H1 (cell line): Measurements from ENCODE around the gene ERI2. TPM values are rescaled to one million over a fixed set of nuclear protein-coding genes. Genes with fewer than 3 reads are reported as not detected.

Experiments used
- CTCF ChIA-PET: fragments of 300-600 bp; sonication (Branson Sonifier 250); formaldehyde crosslinking; loops from one replicate; lab custom pipeline; 2021; ENCODE audit not compliant: partially characterized antibody; lab: Charles Lee
- POLR2A ChIA-PET: fragments of 300-600 bp; sonication (Branson Sonifier 250); formaldehyde crosslinking; loops from one replicate; lab custom pipeline; 2021; ENCODE audit warnings: inconsistent platforms; ENCODE audit not compliant: partially characterized antibody; lab: Charles Lee
- DNase-seq, 2 experiments: peaks; one replicate each; pipeline versions ENCODE4 v3.0.0 to v3.0.0-alpha.2; 2010 to 2022; ENCODE audit warnings: low spot score in 2 of 2, low read depth in 1 of 2, mixed read lengths in 1 of 2
- FAIRE-seq: peaks from 2 replicates; lab custom pipeline; 2011; peaks lifted over from hg19 to GRCh38; lab: Jason Lieb, UNC
- H2AFZ ChIP-seq: 2 replicates; pipeline ENCODE4 v1.8.1; 2012; ENCODE audit warnings: low read length, inconsistent platforms
- H2AK5ac ChIP-seq: 2 replicates; pipeline ENCODE4 v1.6.1; 2013; ENCODE audit warnings: low read depth, low read length
- H2BK120ac ChIP-seq: replicated peaks from 2 replicates; pipeline ENCODE3; 2013; ENCODE audit warnings: low read depth, low read length, inconsistent platforms
- H2BK12ac ChIP-seq: 2 replicates; pipeline ENCODE4 v1.6.1; 2013; ENCODE audit warnings: low read depth, low read length
- H2BK15ac ChIP-seq: 2 replicates; pipeline ENCODE4 v1.6.1; 2013; ENCODE audit warnings: low read length
- H2BK20ac ChIP-seq: 2 replicates; pipeline ENCODE4 v1.6.1; 2013; ENCODE audit warnings: low read length
- H2BK5ac ChIP-seq: 2 replicates; pipeline ENCODE4 v1.6.1; 2013; ENCODE audit warnings: low read depth, low read length
- H3K14ac ChIP-seq: 2 replicates; pipeline ENCODE4 v1.6.1; 2013; ENCODE audit warnings: inconsistent platforms; ENCODE audit not compliant: insufficient read length
- H3K18ac ChIP-seq: 2 replicates; pipeline ENCODE4 v1.6.1; 2013; ENCODE audit warnings: low read length; ENCODE audit errors: extremely low read depth
- H3K23ac ChIP-seq: 2 replicates; pipeline ENCODE4 v1.6.1; 2013; ENCODE audit warnings: inconsistent platforms; ENCODE audit not compliant: insufficient read length
- H3K23me2 ChIP-seq: 2 replicates; pipeline ENCODE4 v1.6.1; 2013; ENCODE audit warnings: low read depth, low read length
- H3K27ac ChIP-seq: 2 replicates; pipeline ENCODE4 v1.6.1; 2011; ENCODE audit warnings: low read depth, low read length, inconsistent platforms
- H3K27me3 ChIP-seq, 4 experiments: replicated peaks in 1 of 4; 1 replicate in 1 of 4; 2 replicates in 3 of 4; pipeline versions ENCODE4 v1.6.1 to v1.8.1; 2011 to 2013; ENCODE audit warnings: low read length in 3 of 4, mild to moderate bottlenecking in 3 of 4, inconsistent platforms in 2 of 4, mixed read lengths in 2 of 4, moderate library complexity in 1 of 4; ENCODE audit not compliant: control insufficient read depth in 3 of 4, insufficient read depth in 3 of 4; ENCODE audit errors: extremely low read depth in 1 of 4
- H3K36me3 ChIP-seq, 4 experiments: 2 replicates each; pipeline versions ENCODE4 v1.6.1 to v1.8.1; 2011 to 2013; ENCODE audit warnings: mild to moderate bottlenecking in 4 of 4, low read length in 3 of 4, moderate library complexity in 2 of 4, control low read depth in 1 of 4, inconsistent platforms in 1 of 4; ENCODE audit not compliant: insufficient read depth in 4 of 4, control insufficient read depth in 2 of 4
- H3K4ac ChIP-seq: replicated peaks from 2 replicates; pipeline ENCODE3; 2013; ENCODE audit warnings: low read length, low read depth, mixed read lengths, inconsistent platforms; ENCODE audit not compliant: insufficient read length
- H3K4me1 ChIP-seq, 4 experiments: replicated peaks in 1 of 4; 1 replicate in 1 of 4; 2 replicates in 3 of 4; pipeline versions ENCODE4 v1.6.1 to v1.8.1; 2011 to 2013; ENCODE audit warnings: low read length in 3 of 4, inconsistent platforms in 2 of 4, mixed read lengths in 1 of 4; ENCODE audit not compliant: insufficient read depth in 4 of 4, control insufficient read depth in 3 of 4
- H3K4me2 ChIP-seq, 2 experiments: 2 replicates each; pipeline versions ENCODE4 v1.6.1 to v1.8.1; 2011 to 2013; ENCODE audit warnings: low read depth in 2 of 2, low read length in 2 of 2, control low read depth in 1 of 2, inconsistent platforms in 1 of 2, mild to moderate bottlenecking in 1 of 2; ENCODE audit not compliant: insufficient read depth in 1 of 2
- H3K4me3 ChIP-seq, 4 experiments: fragments of 200-600, 300-600 bp in 1 of 4; sonication (generic), shearing (Covaris generic), sonication (Bioruptor Twin) in 1 of 4; 2 replicates each; pipeline versions ENCODE4 v1.5.1 to v1.8.1; 2011 to 2016; ENCODE audit warnings: low read length in 4 of 4, low read depth in 3 of 4, control low read depth in 2 of 4, inconsistent platforms in 2 of 4, mild to moderate bottlenecking in 2 of 4, mixed read lengths in 1 of 4, moderate library complexity in 1 of 4; ENCODE audit not compliant: insufficient read depth in 2 of 4; ENCODE audit errors: extremely low read depth in 1 of 4
- H3K56ac ChIP-seq: replicated peaks from 2 replicates; pipeline ENCODE3; 2013; ENCODE audit warnings: low read depth, mild to moderate bottlenecking, mixed read lengths, low read length, inconsistent platforms; ENCODE audit not compliant: insufficient read length
- H3K79me1 ChIP-seq: 2 replicates; pipeline ENCODE4 v1.6.1; 2013; ENCODE audit warnings: low read depth, low read length, control low read depth
- H3K79me2 ChIP-seq, 2 experiments: 2 replicates each; pipeline versions ENCODE4 v1.6.1 to v1.8.1; 2012 to 2013; ENCODE audit warnings: low read length in 2 of 2, mild to moderate bottlenecking in 2 of 2, inconsistent platforms in 1 of 2; ENCODE audit not compliant: insufficient read depth in 2 of 2, control insufficient read depth in 1 of 2
- H3K9ac ChIP-seq, 4 experiments: replicated peaks in 1 of 4; 1 replicate in 1 of 4; 2 replicates in 3 of 4; pipeline versions ENCODE4 v1.6.1 to v1.8.1; 2011 to 2013; ENCODE audit warnings: low read depth in 3 of 4, low read length in 3 of 4, control low read depth in 2 of 4, mild to moderate bottlenecking in 2 of 4, moderate library complexity in 2 of 4, inconsistent platforms in 1 of 4; ENCODE audit errors: extremely low read depth in 1 of 4
- H3K9me3 ChIP-seq, 2 experiments: 2 replicates each; pipeline versions ENCODE4 v1.6.1 to v1.8.1; 2012 to 2013; ENCODE audit warnings: mild to moderate bottlenecking in 2 of 2, moderate library complexity in 2 of 2, control low read depth in 1 of 2, inconsistent platforms in 1 of 2, low read depth in 1 of 2, low read length in 1 of 2, mixed read lengths in 1 of 2; ENCODE audit not compliant: insufficient read depth in 2 of 2
- H4K20me1 ChIP-seq, 2 experiments: replicated peaks in 1 of 2; 2 replicates each; pipeline versions ENCODE3 to v1.8.1; 2011 to 2013; ENCODE audit warnings: inconsistent platforms in 2 of 2, low read length in 2 of 2, mild to moderate bottlenecking in 1 of 2; ENCODE audit not compliant: insufficient read depth in 2 of 2, control insufficient read depth in 1 of 2
- H4K5ac ChIP-seq: 2 replicates; pipeline ENCODE4 v1.6.1; 2013; ENCODE audit warnings: low read length, low read depth, mixed read lengths, inconsistent platforms; ENCODE audit not compliant: insufficient read length
- H4K8ac ChIP-seq: 2 replicates; pipeline ENCODE4 v1.8.0; 2013; ENCODE audit warnings: mild to moderate bottlenecking, moderate library complexity, low read length, inconsistent platforms; ENCODE audit not compliant: insufficient read depth; ENCODE audit errors: extremely low read depth
- H4K91ac ChIP-seq: replicated peaks from 2 replicates; pipeline ENCODE3; 2013; ENCODE audit warnings: low read length, mixed read lengths, inconsistent platforms; ENCODE audit not compliant: insufficient read length
- ATF2 ChIP-seq: IDR thresholded peaks from 2 replicates; pipeline ENCODE4 v1.6.1; 2012; ENCODE audit warnings: low read length, inconsistent platforms
- ATF3 ChIP-seq: IDR thresholded peaks from 2 replicates; pipeline ENCODE4 v1.6.1; 2011; ENCODE audit warnings: low read depth, mild to moderate bottlenecking, low read length; ENCODE audit not compliant: insufficient read depth
- E2F6 ChIP-seq: IDR thresholded peaks from 2 replicates; pipeline ENCODE4 v1.6.1; 2012; ENCODE audit warnings: inconsistent platforms
- JUND ChIP-seq: IDR thresholded peaks from 2 replicates; pipeline ENCODE4 v1.6.1; 2011; ENCODE audit warnings: mild to moderate bottlenecking, improper control_type of control experiment, low read length
- NANOG ChIP-seq: IDR thresholded peaks from 2 replicates; pipeline ENCODE4 v1.6.1; 2011; ENCODE audit warnings: low read length, low read depth, mild to moderate bottlenecking, inconsistent platforms; ENCODE audit not compliant: insufficient read depth, poor library complexity, severe bottlenecking
- NRF1 ChIP-seq: IDR thresholded peaks from 2 replicates; pipeline ENCODE4 v1.6.1; 2011; ENCODE audit warnings: mild to moderate bottlenecking, low read depth, low read length, improper control_type of control experiment
- RNF2 ChIP-seq: fragments of 200-900, 300-1000 bp; sonication (generic); IDR thresholded peaks from 2 replicates; pipeline ENCODE4 v1.7.1; 2016; ENCODE audit warnings: borderline replicate concordance, low read depth, mild to moderate bottlenecking, antibody characterized with exemption, low read length; ENCODE audit not compliant: poor library complexity, severe bottlenecking; ENCODE audit errors: missing control alignments
- RXRA ChIP-seq: IDR thresholded peaks from 2 replicates; pipeline ENCODE4 v1.6.1; 2011; ENCODE audit warnings: low read depth, mild to moderate bottlenecking, low read length, moderate library complexity; ENCODE audit not compliant: insufficient read depth
- TEAD4 ChIP-seq: IDR thresholded peaks from 2 replicates; pipeline ENCODE4 v1.6.1; 2012; ENCODE audit warnings: low read depth, low read length, inconsistent platforms, mixed read lengths
- USF2 ChIP-seq: IDR thresholded peaks from 2 replicates; pipeline ENCODE4 v1.6.1; 2011; ENCODE audit warnings: low read length, improper control_type of control experiment
- polyA plus RNA-seq, 7 experiments: library from polyadenylated mRNA; depleted of rRNA in 3 of 7; stranded (reverse) in 5 of 7; unstranded in 2 of 7; fragments of >200 nt in 5 of 7; fragments of 200-250 nt in 2 of 7; gene quantifications; 1 replicate in 5 of 7; 2 replicates in 1 of 7; 4 replicates in 1 of 7; pipeline versions ENCODE4 v1.2.1 to v1.2.3, GENCODE V29; 2011 to 2013; ENCODE audit warnings: missing spikeins in 2 of 7, mixed read lengths in 2 of 7
- total RNA-seq: library from RNA; stranded (reverse); fragmentation: NEBNext Ultra II Directional; extraction: Animal tissue kit (Norgen Biotek cat#: 25700); gene quantifications from 2 replicates; pipeline ENCODE4 v1.2.1, GENCODE V29; 2021

ERI2 gene
- total and polyA plus RNA-seq, 2 of the 8 experiments (the other 6 are each of a cell fraction or from before 2014, with no cell fraction given) = 11.0 to 12.6 TPM

- no peak overlapping the region for H3K23ac ChIP-seq
- H2AFZ ChIP-seq = no peak overlapping the region
- no peak overlapping the region for H3K14ac ChIP-seq
- H3K4me2 ChIP-seq = no peak overlapping the region
- H3K4me3 ChIP-seq = no peak overlapping the region
- H3K27me3 ChIP-seq = no peaks in the 10 kb centered on the region
- H2BK120ac ChIP-seq = no peak overlapping the region
- no peak overlapping the region for H4K5ac ChIP-seq
- no peak overlapping the region for H2AK5ac ChIP-seq
- no peaks in the 10 kb centered on the region for H3K23me2 ChIP-seq
- no peak overlapping the region for H2BK15ac ChIP-seq
- H3K79me2 ChIP-seq = no peaks in the 10 kb centered on the region
- H3K79me1 ChIP-seq = no peaks in the 10 kb centered on the region
- no peak overlapping the region for H3K56ac ChIP-seq
- H3K36me3 ChIP-seq = peaks cover 0 to 10% (median 2%) of the 10 kb centered on the region in 4 experiments; a peak in 2 of 8 replicates
- H4K8ac ChIP-seq = no peak overlapping the region
- H2BK20ac ChIP-seq = no peak overlapping the region
- H3K4ac ChIP-seq = no peak overlapping the region
- no peak overlapping the region for H3K27ac ChIP-seq
- no peak overlapping the region for H4K91ac ChIP-seq
- H2BK12ac ChIP-seq = no peak overlapping the region
- FAIRE-seq (no peak), DNase-seq (no peak)
- H4K20me1 ChIP-seq = peaks cover 2% of the 10 kb centered on the region in 2 experiments
- ChIA-PET POLR2A (no interaction called here), CTCF (interaction anchor here (0.9 to 9.6 kb wide), 6 partner anchors 17 to 285 kb away, joined by 3 to 125 read pairs (median 4); no protein-coding TSS in a partner anchor)
- H3K9me3 ChIP-seq = no peaks in the 10 kb centered on the region
- H3K18ac ChIP-seq = no peak overlapping the region
- H3K4me1 ChIP-seq = peaks cover 0 to under 1% (median 0%) of the 10 kb centered on the region in 4 experiments; a peak in 1 of 7 replicates
- H2BK5ac ChIP-seq = no peak overlapping the region
- H3K9ac ChIP-seq = no peak overlapping the region
- TF ChIP-seq TEAD4 (no peak), NRF1 (no peak), ATF3 (no peak), ATF2 (no peak), RXRA (no peak), RNF2 (no peak), JUND (no peak), USF2 (no peak), NANOG (no peak), E2F6 (no peak)
These were observed 40.3 kb upstream of the ERI2 start for GRCh38 chr16:20846551-20846950.
